Gastroesophageal sphincter (tissue), 3 donors: ENCODE data around the gene PPP4R4.

Source experiments
- CTCF ChIP-seq, 4 experiments: fragments of 200-600 bp in 2 of 4; fragments of 450-650 bp in 2 of 4; sonication (generic) in 1 of 4; IDR thresholded peaks; one replicate each; pipeline ENCODE4 v1.5.1; 2017 to 2019; ENCODE audit warnings: antibody characterized with exemption in 4 of 4, mild to moderate bottlenecking in 2 of 4, moderate library complexity in 2 of 4
- EP300 ChIP-seq: sonication (generic); formaldehyde crosslinking; IDR thresholded peaks from one replicate; pipeline ENCODE4 v1.6.1; 2017; ENCODE audit warnings: antibody characterized with exemption, mild to moderate bottlenecking
- POLR2A ChIP-seq, 2 donors: fragments of 450-650 bp; IDR thresholded peaks; one replicate each; pipeline ENCODE4 v1.6.1; 2017; ENCODE audit warnings: antibody characterized with exemption in 2 of 2, mild to moderate bottlenecking in 2 of 2, moderate library complexity in 1 of 2

GRCh38 chr14:94175747-94176146, 1.6 kb downstream of the PPP4R4 start:
- TF ChIP-seq POLR2A (IDR thresholded peaks at IDR 0.05): no peak
- TF ChIP-seq CTCF (IDR thresholded peaks at IDR 0.05): no peak
- no peak for TF ChIP-seq EP300
